K562 (cell line): ENCODE results near the gene IPO13. TPM values are rescaled to one million over a fixed set of nuclear protein-coding genes. Genes with fewer than 3 reads are reported as not detected.

Experiments
- COPS2 ChIP-seq: fragments of 450-650 bp; conservative IDR thresholded peaks from 2 replicates; pipeline ENCODE4 v1.6.1; 2016; ENCODE audit warnings: mild to moderate bottlenecking, moderate library complexity
- FOXA1 ChIP-seq: fragments of 450-650 bp; IDR thresholded peaks from 2 replicates; pipeline ENCODE4 v1.6.1; 2016; ENCODE audit warnings: mild to moderate bottlenecking, borderline replicate concordance
- HMG20B ChIP-seq: fragments of 250-450 bp; sonication (Bioruptor Pico); IDR thresholded peaks from 2 replicates; pipeline ENCODE4 v1.5.0; 2021; ENCODE audit warnings: mild to moderate bottlenecking
- KDM5B ChIP-seq: fragments of 200-600 bp; sonication (generic); IDR thresholded peaks from 2 replicates; pipeline ENCODE4 v1.6.1; 2012; ENCODE audit warnings: low read depth, mild to moderate bottlenecking, moderate library complexity, low read length, control low read depth, inconsistent platforms; ENCODE audit not compliant: insufficient replicate concordance
- KLF1 ChIP-seq: fragments of 450-650 bp; IDR thresholded peaks from 2 replicates; pipeline ENCODE4 v1.6.1; 2016; ENCODE audit warnings: missing genetic modification characterization, missing compliant biosample characterization
- LCOR ChIP-seq: sonication (generic); formaldehyde crosslinking; IDR thresholded peaks from 2 replicates; pipeline ENCODE4 v1.8.0; 2022; ENCODE audit warnings: mild to moderate bottlenecking, missing genetic modification reagents
- RBBP5 ChIP-seq: fragments of 200-600 bp; sonication (generic); IDR thresholded peaks from 2 replicates; pipeline ENCODE4 v1.6.1; 2012; ENCODE audit warnings: borderline replicate concordance, mild to moderate bottlenecking, low read length, control low read depth, inconsistent platforms; ENCODE audit not compliant: insufficient read depth, poor library complexity, severe bottlenecking
- TAF15 ChIP-seq: fragments of 200-400 bp; formaldehyde crosslinking; IDR thresholded peaks from 2 replicates; pipeline ENCODE4 v1.6.1; 2017; ENCODE audit warnings: mild to moderate bottlenecking, low read depth, low read length, moderate library complexity
- TAF7 ChIP-seq: fragments of 450-650 bp; IDR thresholded peaks from 2 replicates; pipeline ENCODE4 v1.6.1; 2016; ENCODE audit warnings: missing genetic modification characterization, missing compliant biosample characterization
- ZNF175 ChIP-seq: fragments of 200-800 bp; sonication (Bioruptor generic); IDR thresholded peaks from 2 replicates; pipeline ENCODE4 v1.6.1; 2016; ENCODE audit warnings: low read depth, mild to moderate bottlenecking, missing genetic modification characterization, missing compliant biosample characterization
- ZNF23 ChIP-seq: fragments of 250-450 bp; sonication (Bioruptor Pico); IDR thresholded peaks from 2 replicates; pipeline ENCODE4 v1.4.0; 2020; ENCODE audit warnings: mild to moderate bottlenecking
- polyA plus RNA-seq, 8 experiments: library from polyadenylated mRNA; depleted of rRNA in 4 of 8; stranded (reverse) in 5 of 8; unstranded in 3 of 8; fragments of >200 nt; fragmentation: Nextera tagmentation in 2 of 8; fragmentation: Illumina TruSeq in 1 of 8; extraction: Ambion mirVana in 2 of 8; extraction: Trizol in 1 of 8; gene quantifications; 2 replicates each; pipeline versions ENCODE4 v1.2.1 to v1.2.3, GENCODE V29; 2011 to 2014; ENCODE audit warnings: inconsistent platforms in 1 of 8, missing spikeins in 1 of 8
- total RNA-seq, 7 experiments: library from RNA; depleted of rRNA in 6 of 7; stranded (reverse); fragments of >200 nt in 6 of 7; fragmentation: Illumina TruSeq in 2 of 7; extraction: Trizol in 2 of 7; gene quantifications; 2 replicates each; pipeline versions ENCODE4 v1.2.1 to v1.2.3, GENCODE V29; 2011 to 2021; ENCODE audit warnings: low replicate concordance in 1 of 7
- TF ChIP-seq, protein P1 (sequence below): fragments of 250-450 bp; sonication (Bioruptor Pico); IDR thresholded peaks from 2 replicates; pipeline ENCODE4 v1.5.0; 2022; ENCODE audit warnings: mild to moderate bottlenecking

IPO13 gene
- total and polyA plus RNA-seq, 9 of the 15 experiments (the other 6 are each of a cell fraction or from before 2014, with no cell fraction given): 7.0 to 30.8 (median 16.2) TPM

DNA sequence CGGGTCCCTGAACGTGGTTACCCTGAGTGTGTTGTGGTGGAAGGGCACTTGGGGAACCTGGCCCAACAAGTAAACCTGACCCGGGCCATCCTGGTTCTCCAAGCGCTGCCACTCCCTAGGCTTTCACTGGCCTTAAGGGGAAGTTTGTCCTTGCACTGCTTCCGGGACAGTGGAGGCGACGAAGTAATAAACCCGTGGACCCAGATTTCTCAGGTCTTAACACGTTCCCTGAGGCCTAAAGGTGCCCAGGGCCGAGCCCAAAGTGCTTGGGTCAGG, 44.4 kb downstream of the IPO13 start (continued):
- TF ChIP-seq RBBP5 (peak; percentile 57), KLF1 (tag) (0 out of 2 replicates have a peak, but pooled peaks have one; percentile 15), COPS2 (no peak), FOXA1 (no peak), TAF7 (tag) (peak; percentile 51), TAF15 (no peak), LCOR (CRISPR knock-in tag) (0 out of 2 replicates have a peak, but pooled peaks have one; percentile 17), KDM5B (peak; percentile 65), HMG20B (CRISPR knock-in tag) (no peak), ZNF175 (CRISPR knock-in tag) (0 out of 2 replicates have a peak, but pooled peaks have one; percentile 48), ZNF23 (0 out of 2 replicates have a peak, but pooled peaks have one; percentile 36)
- TF ChIP-seq, protein P1, sequence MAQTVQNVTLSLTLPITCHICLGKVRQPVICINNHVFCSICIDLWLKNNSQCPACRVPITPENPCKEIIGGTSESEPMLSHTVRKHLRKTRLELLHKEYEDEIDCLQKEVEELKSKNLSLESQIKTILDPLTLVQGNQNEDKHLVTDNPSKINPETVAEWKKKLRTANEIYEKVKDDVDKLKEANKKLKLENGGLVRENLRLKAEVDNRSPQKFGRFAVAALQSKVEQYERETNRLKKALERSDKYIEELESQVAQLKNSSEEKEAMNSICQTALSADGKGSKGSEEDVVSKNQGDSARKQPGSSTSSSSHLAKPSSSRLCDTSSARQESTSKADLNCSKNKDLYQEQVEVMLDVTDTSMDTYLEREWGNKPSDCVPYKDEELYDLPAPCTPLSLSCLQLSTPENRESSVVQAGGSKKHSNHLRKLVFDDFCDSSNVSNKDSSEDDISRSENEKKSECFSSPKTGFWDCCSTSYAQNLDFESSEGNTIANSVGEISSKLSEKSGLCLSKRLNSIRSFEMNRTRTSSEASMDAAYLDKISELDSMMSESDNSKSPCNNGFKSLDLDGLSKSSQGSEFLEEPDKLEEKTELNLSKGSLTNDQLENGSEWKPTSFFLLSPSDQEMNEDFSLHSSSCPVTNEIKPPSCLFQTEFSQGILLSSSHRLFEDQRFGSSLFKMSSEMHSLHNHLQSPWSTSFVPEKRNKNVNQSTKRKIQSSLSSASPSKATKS (CRISPR knock-in tag): no peak
